GM12892 (cell line): Measurements from ENCODE around the gene LARGE1.

Experiments used
- POLR2A ChIP-seq: IDR thresholded peaks from 2 replicates; pipeline ENCODE4 v1.6.1; 2011; ENCODE audit warnings: low read depth, low read length, control low read depth
- POLR2AphosphoS5 ChIP-seq: IDR thresholded peaks from 2 replicates; pipeline ENCODE4 v1.6.1; 2011; ENCODE audit warnings: low read depth, low read length, control low read depth

DNA sequence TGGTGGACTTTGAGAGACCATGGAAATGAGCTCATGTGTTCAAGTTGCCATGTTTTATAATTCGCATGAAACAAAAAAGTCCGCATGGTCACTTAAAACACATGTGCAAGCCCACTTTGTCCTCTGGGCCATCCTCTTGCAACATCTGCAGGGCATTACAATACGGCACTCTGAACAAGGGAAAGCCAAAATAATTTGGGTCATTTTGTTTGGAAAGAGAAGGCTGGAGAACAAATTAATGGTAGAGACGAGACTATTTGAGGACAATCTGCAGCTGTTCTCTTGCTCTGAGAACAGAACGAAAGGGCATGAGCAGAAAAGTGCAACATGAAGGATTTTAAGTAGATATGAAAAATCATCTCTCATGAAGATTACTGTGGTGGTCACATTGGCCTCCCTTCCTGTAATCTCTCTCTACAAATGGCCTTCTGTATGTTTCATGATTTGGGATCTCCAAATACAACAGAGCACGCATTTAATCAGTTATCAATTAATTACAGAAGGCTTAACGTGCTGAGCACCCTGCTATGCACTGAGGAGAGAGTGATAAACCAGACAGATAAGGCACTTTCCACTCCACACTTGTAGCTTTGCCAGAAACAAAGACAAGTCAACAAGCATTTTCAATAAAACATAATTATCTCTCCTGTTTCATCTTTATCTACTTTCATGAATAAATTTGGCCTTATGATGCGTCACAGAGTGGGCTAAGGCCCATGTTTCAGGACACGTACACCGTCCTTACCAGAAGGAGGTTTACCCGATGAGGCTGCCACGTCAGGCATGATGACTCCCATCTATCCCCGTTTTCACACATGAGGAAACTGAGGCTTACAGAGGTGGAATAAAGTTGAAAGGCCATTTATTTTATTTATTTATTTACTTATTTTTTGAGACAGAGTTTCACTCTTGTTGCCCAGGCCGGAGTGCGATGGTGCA is 384.1 kb downstream of the LARGE1 start:
- TF ChIP-seq POLR2A: no peak
- TF ChIP-seq POLR2AphosphoS5: no peak
